HTERT RPE-1 (cell line): Measurements from ENCODE around the gene NFIX.

Experiments
- in situ Hi-C: fragments of 300-500 bp; cut with MboI; formaldehyde crosslinking; loops from 4 replicates; pipeline ENCODE4 v1.14.3; 2020; ENCODE audit warnings: low sequenced_read_pairs

The NFIX gene

DNA sequence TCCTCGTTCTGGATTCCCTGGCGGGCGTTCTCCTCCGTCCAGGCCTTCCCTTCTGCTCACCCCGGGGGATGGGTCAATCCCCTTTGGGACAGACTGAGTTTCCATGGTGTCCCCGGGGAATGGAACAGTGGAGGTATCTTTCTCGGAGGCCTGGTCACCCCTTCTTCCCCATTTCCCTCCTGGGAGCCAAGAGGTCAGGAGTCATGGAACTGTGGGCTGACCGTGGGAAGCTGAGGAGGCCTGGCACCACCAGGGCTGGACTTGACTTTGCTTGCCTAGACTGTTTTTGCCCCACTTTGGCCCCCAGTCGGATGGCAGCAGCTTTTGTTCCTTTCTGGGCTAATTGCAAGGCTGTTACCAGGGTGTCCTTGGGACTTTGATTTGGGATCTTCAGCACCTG is 124.8 kb downstream of the NFIX start:
- in situ Hi-C loops: no loop called here

GRCh38 chr19:13120817-13121216 is 125.5 kb downstream of the NFIX start:
- in situ Hi-C loops: no loop called here

DNA sequence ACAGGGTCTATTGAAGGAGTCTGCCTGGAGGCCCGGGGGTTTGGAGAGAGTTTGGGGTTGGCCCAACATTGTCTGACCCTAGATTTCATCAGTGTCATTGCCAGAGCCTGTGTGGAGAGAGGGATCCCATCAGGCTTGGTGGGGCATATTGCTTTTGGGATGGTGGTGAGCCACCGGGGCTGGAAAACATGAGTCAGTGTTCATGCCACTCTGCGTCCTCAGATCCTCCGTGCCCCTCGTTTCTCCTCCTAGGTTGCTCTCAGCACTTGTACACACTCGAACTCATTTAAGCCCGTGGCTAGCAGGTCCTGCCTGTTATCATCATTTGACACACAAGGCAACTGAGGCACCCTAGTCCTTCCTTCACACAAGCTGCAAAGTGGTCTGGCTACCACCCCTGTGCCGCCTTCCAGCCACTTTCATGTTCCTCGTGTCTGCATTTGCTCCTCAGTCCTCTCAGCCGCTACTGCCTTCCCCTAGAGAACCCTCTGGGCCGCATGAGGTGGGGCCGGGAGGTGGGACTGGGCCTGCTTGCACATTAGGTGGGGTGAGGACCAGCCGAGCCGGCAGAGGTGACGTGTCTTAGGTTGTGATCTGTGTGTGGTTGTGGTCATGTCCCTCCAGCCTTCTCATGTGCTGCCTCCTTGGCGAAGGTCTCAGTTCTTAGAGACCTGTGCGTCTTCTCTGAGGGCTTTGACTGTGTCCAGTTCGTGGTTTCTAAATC is 126.4 kb downstream of the NFIX start:
- in situ Hi-C loops: no loop called here

GRCh38 chr19:13122275-13122878 is 127.1 kb downstream of the NFIX start:
- in situ Hi-C loops: no loop called here

- in situ Hi-C loops: no loop called here
These were observed 128.0 kb downstream of the NFIX start for GRCh38 chr19:13122980-13123957.

GRCh38 chr19:13127051-13127450 is 131.8 kb downstream of the NFIX start:
- in situ Hi-C loops: no loop called here

- in situ Hi-C loops: no loop called here
These were observed 132.7 kb downstream of the NFIX start for GRCh38 chr19:13127811-13128575.

DNA sequence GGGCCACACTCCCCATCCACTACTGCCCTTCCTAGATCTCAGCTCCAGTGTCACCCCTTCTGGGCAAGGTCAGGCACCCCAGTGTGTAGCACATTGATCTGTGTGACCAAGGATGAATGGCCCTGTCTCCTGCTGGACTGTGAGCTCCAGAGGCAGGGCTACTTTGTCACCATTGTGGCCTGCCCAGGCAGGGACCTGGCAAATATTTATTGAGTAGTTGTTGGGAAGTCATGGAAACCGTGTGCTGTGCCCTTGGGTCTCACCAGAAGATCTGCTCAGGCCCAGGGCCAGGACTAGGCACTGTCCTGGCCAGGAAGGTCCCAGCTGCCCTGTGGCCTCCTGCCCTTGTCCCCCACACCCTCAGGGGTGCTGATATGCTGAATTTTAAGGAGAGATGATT is 133.3 kb downstream of the NFIX start:
- in situ Hi-C loops: no loop called here

- in situ Hi-C loops: no loop called here
These were observed 134.1 kb downstream of the NFIX start for GRCh38 chr19:13129384-13129783.

GRCh38 chr19:13130886-13131490 is 135.7 kb downstream of the NFIX start:
- in situ Hi-C loops: no loop called here

DNA sequence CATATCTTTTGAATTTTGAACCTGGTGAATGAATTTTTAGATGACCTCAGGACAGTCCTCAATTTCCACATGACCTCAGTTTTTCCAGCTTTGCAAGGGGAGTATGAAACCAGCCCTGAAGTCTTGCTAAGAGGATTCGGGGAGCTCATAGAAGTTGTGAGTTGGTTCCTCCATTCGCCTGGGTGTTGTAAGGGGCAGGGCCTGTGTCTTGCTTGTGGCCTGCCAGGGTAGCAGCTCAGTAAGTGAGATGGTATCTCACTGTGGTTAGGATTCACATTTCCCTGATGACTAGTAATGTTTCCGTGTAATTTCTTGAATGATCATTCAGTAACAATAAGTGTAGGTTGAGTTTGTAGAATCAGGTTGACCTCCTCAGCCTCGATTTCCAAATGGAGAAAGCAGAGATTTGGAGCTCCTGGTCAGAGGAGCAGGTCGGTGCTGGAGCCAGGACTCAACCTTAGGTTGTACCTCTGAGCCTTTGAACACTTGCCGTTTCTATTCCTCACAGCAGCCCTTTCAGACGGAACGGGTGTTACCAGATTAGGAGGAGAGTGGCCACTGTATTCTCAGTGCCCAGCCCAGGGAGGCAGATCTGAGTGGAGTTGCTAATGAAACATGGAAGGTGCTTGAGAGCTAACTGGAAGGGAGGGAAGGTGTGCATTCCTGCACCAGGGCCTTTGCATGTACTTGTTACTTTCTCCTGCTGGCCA is 137.4 kb downstream of the NFIX start:
- in situ Hi-C loops: no loop called here

DNA sequence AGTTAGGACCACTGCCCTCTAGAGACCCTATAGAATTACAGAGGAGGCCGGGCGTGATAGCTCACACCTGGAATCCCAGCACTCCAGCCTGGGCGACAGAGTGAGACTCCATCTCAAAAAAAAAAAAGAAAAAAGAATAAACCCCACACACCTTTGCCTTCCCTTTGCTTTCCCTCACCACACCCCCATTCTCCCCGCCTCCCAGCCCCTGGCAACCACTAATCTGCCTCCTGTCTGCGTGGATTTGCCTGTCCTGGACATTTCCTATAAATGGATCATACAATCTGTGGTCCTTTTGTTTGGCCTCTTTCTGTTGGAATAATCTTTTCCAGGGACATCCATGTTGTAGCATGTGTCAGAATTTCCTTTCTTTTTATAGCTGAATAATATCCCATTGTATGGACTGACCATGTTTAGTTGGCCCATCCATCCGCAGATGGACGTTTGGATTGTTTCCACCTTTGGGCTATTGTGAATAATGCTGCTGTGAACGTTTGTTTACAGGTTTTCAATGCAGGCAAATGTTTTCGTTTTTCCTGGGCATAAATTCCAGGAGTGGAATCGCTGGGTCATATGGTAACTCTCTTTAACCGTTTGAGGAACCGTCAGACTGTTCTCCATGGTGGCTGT is 138.1 kb downstream of the NFIX start:
- in situ Hi-C loops: no loop called here

DNA sequence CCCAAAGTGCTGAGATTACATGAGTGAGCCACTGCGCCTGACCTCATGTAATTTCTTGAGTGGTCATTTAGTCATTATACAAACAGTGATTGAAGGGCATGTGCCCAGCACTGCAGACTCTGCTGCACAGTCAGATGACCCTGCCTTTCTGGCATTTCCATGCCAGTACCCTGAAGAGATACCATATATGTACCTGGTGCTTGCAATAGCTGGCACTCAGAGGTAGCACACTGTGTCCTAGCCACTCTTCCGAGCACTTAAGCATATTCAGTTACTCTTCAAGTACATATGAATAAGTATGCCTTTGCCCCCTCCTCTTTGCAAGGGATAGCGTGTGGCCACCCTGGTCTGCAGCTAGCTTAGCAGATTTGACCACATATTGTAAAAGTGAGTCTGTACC is 139.4 kb downstream of the NFIX start:
- in situ Hi-C loops: no loop called here

DNA sequence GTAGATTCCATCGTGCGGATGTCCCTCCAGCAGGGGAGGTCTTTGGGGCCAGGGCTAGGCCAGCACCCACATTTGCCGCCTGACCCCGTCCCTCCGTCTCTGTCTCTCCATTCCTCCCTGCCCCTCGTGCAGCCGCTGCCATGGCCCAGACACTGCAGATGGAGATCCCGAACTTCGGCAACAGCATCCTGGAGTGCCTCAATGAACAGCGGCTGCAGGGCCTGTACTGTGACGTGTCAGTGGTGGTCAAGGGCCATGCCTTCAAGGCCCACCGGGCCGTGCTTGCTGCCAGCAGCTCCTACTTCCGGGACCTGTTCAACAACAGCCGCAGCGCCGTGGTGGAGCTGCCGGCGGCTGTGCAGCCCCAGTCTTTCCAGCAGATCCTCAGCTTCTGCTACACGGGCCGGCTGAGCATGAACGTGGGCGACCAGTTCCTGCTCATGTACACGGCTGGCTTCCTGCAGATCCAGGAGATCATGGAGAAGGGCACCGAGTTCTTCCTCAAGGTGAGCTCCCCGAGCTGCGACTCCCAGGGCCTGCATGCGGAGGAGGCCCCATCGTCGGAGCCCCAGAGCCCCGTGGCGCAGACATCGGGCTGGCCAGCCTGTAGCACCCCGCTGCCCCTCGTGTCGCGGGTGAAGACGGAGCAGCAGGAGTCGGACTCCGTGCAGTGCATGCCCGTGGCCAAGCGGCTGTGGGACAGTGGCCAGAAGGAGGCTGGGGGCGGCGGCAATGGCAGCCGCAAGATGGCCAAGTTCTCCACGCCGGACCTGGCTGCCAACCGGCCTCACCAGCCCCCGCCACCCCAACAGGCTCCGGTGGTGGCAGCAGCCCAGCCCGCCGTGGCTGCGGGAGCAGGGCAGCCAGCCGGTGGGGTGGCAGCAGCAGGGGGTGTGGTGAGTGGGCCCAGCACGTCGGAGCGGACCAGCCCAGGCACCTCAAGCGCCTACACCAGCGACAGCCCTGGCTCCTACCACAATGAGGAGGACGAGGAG is 140.1 kb downstream of the NFIX start:
- in situ Hi-C loops: no loop called here

DNA sequence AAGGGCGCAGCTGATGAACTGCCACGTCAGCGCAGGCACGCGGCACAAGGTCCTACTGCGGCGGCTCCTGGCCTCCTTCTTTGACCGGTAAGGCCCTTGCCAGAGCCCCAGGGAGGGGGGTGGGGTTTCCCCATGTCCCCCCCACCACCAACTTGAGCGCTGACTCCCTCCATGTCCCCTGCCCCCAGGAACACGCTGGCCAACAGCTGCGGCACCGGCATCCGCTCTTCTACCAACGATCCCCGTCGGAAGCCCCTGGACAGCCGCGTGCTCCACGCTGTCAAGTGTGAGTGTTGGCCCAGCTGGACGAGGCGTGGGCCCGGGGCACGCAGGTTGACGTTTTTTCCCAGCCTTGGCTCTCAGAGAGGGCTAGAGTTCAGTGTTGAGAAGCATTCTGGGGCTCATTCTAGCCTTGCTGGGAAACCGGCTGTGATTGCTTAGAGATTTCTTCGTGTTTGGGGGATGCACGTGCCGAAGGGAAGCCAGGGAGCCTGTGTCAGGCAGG is 142.1 kb downstream of the NFIX start:
- in situ Hi-C loops: no loop called here

GRCh38 chr19:13138171-13138915 is 143.1 kb downstream of the NFIX start:
- in situ Hi-C loops: no loop called here

DNA sequence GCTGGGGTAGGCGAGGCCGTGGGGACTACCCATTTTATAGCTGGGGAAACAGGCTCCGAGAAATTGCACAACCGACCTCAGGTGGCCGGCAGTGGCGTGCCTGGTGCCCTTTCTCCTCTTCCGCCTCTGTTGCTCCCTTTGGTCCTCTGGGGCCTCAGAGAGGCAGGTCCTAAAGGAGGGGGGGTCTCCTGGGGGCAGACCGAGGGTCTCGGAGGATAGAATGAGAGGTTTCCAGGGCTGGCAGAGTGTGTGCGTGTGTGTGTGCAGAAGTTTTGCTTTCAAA is 143.6 kb downstream of the NFIX start:
- in situ Hi-C loops: no loop called here
